ENCODE measurements around the gene GFOD1. TPM values are rescaled to one million over a fixed set of nuclear protein-coding genes. Genes with fewer than 3 reads are reported as not detected.

Gene GFOD1
- polyA plus RNA-seq, 1 donor from 2014 or later, result 7.0 TPM

GRCh38 chr6:13450628-13451027, 36.8 kb downstream of the GFOD1 start:
- Histone ChIP-seq H3K79me2 (replicated peaks; ENCODE audit: insufficient read depth, low read length) (no peaks in the 10 kb centered on the region), H3K27ac (ENCODE audit: low read length) (no peak overlapping the region), H3K9me3 (ENCODE audit: low read length) (no peaks in the 10 kb centered on the region), H3K27me3 (ENCODE audit: insufficient read depth, low read depth, low read length) (no peaks in the 10 kb centered on the region), H3F3A (ENCODE audit: insufficient read depth, low read length, poor library complexity, severe bottlenecking) (no peaks in the 10 kb centered on the region), H3K9me2 (ENCODE audit: insufficient read depth, low read length) (no peaks in the 10 kb centered on the region), H3K36me3 (ENCODE audit: insufficient read depth, low read length) (no peaks in the 10 kb centered on the region), H2AFZ (ENCODE audit: low read depth, low read length) (no peak overlapping the region), H3K4me3 (ENCODE audit: low read length) (no peak overlapping the region), H4K20me1 (ENCODE audit: insufficient read depth) (no peaks in the 10 kb centered on the region), H3K4me2 (ENCODE audit: low read length) (no peak overlapping the region), H3K9ac (ENCODE audit: low read length) (no peak overlapping the region)
- TF ChIP-seq REST (IDR thresholded peaks at IDR 0.05; ENCODE audit: borderline replicate concordance) (no peak), CTCF (IDR thresholded peaks at IDR 0.05; ENCODE audit: poor library complexity, severe bottlenecking) (no peak), POLR2AphosphoS5 (IDR thresholded peaks at IDR 0.05) (no peak), EZH2 (IDR thresholded peaks at IDR 0.05; ENCODE audit: borderline replicate concordance, insufficient read depth, low read length, poor library complexity, severe bottlenecking) (no peak), TAF1 (IDR thresholded peaks at IDR 0.05; ENCODE audit: low read depth) (no peak), SMC3 (conservative IDR thresholded peaks at IDR 0.05; ENCODE audit: poor library complexity) (no peak), EP300 (conservative IDR thresholded peaks at IDR 0.05; ENCODE audit: poor library complexity, severe bottlenecking) (no peak), RAD21 (conservative IDR thresholded peaks at IDR 0.05) (no peak), MXI1 (conservative IDR thresholded peaks at IDR 0.05; ENCODE audit: poor library complexity, severe bottlenecking) (no peak)

- Histone ChIP-seq H3K9me2 (ENCODE audit: insufficient read depth, low read length) (no peaks in the 10 kb centered on the region), H3K9ac (ENCODE audit: low read length) (no peak overlapping the region), H3F3A (ENCODE audit: insufficient read depth, low read length, poor library complexity, severe bottlenecking) (no peaks in the 10 kb centered on the region), H4K20me1 (ENCODE audit: insufficient read depth) (no peaks in the 10 kb centered on the region), H3K27me3 (ENCODE audit: insufficient read depth, low read depth, low read length) (no peaks in the 10 kb centered on the region), H3K79me2 (replicated peaks; ENCODE audit: insufficient read depth, low read length) (no peaks in the 10 kb centered on the region), H3K27ac (ENCODE audit: low read length) (no peak overlapping the region), H3K36me3 (ENCODE audit: insufficient read depth, low read length) (no peaks in the 10 kb centered on the region), H2AFZ (ENCODE audit: low read depth, low read length) (no peak overlapping the region), H3K4me2 (ENCODE audit: low read length) (no peak overlapping the region), H3K4me3 (ENCODE audit: low read length) (no peak overlapping the region), H3K9me3 (ENCODE audit: low read length) (no peaks in the 10 kb centered on the region)
- no peak for TF ChIP-seq MXI1 (conservative IDR thresholded peaks at IDR 0.05; ENCODE audit: poor library complexity, severe bottlenecking)
- TF ChIP-seq EP300 (conservative IDR thresholded peaks at IDR 0.05; ENCODE audit: poor library complexity, severe bottlenecking), result no peak
- TF ChIP-seq SMC3 (conservative IDR thresholded peaks at IDR 0.05; ENCODE audit: poor library complexity), result no peak
- no peak for TF ChIP-seq CTCF (IDR thresholded peaks at IDR 0.05; ENCODE audit: poor library complexity, severe bottlenecking)
- no peak for TF ChIP-seq TAF1 (IDR thresholded peaks at IDR 0.05; ENCODE audit: low read depth)
- TF ChIP-seq POLR2AphosphoS5 (IDR thresholded peaks at IDR 0.05), result no peak
- TF ChIP-seq RAD21 (conservative IDR thresholded peaks at IDR 0.05), result no peak
- TF ChIP-seq EZH2 (IDR thresholded peaks at IDR 0.05; ENCODE audit: borderline replicate concordance, insufficient read depth, low read length, poor library complexity, severe bottlenecking), result no peak
- TF ChIP-seq REST (IDR thresholded peaks at IDR 0.05; ENCODE audit: borderline replicate concordance), result no peak
Observed at GRCh38 chr6:13447949-13448724, 39.3 kb downstream of the GFOD1 start.
